NCI-H1092 treated with DMSO at 0.1 percent for 48 hours (cell line): ENCODE data around the gene HBG2.
"Not testable (repeated sequence)": the region's sequence is repeated elsewhere in the genome, so short reads cannot be mapped to it uniquely, and the experiment has no call there.

Experiments used
- DNase-seq: peaks from one replicate; lab custom pipeline; 2025; lab: John Stamatoyannopoulos, UW

Gene HBG2

DNA sequence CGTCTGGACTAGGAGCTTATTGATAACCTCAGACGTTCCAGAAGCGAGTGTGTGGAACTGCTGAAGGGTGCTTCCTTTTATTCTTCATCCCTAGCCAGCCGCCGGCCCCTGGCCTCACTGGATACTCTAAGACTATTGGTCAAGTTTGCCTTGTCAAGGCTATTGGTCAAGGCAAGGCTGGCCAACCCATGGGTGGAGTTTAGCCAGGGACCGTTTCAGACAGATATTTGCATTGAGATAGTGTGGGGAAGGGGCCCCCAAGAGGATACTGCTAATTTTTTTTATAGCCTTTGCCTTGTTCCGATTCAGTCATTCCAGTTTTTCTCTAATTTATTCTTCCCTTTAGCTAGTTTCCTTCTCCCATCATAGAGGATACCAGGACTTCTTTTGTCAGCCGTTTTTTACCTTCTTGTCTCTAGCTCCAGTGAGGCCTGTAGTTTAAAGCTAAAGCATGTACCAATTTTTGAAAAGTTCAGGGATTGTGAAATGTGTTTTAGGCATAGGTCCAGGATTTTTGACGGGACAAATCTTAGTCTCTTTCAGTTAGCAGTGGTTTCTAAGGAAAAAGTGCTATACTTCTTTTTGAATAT is 4.7 kb downstream of the HBG2 start, which contains the start of gene HBG1:
Gene HBG1, minus strand, starts transcription at position 51 of the 590 bp plus-strand sequence. CDS start 53 bp downstream, outside the sequence.
- DNase-seq: not testable (repeated sequence)

DNA sequence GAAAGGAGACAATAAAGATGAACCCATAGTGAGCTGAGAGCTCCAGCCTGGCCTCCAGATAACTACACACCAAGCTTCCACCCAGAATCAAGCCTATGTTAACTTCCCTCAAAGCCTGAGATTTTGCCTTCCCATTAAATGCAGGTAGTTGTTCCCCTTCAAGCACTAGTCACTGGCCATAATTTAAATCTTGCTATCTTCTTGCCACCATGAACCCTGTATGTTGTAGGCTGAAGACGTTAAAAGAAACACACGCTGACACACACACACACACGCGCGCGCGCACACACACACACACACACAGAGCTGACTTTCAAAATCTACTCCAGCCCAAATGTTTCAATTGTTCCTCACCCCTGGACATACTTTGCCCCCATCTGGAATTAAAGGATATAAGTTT is 6.1 kb downstream of the HBG2 start:
- DNase-seq: not testable (repeated sequence)

DNA sequence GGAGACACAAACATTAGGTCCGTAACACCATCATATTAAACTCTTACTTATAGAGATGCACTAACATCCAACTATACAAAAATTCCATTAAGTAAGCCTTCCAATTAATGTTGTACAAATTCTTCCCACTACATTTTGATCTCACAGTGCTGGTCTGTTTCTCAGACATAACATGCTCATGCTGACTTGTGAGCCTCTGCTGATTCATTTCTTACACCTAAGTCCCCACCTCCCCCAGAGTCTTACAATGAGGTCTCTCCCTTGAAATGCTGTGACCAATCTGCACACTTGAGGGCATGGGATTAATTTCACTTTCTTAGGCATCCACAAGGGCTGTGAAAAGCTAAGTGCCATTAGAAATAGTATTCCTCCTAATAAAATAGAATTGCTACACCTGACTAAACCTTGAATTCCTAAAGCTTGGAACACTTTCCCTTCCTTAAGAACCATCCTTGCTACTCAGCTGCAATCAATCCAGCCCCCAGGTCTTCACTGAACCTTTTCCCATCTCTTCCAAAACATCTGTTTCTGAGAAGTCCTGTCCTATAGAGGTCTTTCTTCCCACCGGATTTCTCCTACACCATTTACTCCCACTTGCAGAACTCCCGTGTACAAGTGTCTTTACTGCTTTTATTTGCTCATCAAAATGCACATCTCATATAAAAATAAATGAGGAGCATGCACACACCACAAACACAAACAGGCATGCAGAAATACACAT is 6.9 kb downstream of the HBG2 start:
- DNase-seq: no peak

DNA sequence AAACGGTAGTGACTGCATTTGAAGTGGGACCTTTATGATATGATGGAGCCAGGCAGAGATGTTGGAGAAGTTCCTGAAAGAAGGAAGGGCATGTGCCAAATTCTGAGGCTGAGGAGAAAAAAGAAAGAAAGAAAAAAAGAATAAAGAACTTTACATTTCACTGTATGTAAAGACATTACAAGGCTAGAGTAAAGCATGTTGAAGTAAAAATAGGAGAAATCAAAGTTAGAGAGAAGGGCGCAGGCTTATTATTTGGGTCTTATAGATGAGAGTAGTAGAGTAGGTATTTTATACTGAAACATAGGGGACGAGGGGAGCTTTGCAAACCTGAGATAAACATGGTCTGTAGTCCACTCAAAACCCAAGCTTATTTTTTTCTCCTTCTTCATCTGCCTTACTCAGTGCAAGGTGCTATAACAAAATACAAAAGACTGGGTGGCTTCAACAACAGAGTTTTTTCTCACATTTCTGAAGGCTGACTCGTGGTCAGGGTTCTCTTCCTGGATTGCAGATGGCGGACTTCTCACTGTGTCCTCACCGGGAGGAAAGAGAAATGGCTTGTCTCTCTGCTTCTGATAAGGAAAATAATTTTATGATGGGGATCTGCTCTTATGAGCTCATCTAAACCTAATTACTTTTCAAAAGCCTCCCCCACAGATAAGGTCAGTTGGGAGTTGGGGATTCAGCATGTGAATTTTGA is 7.7 kb downstream of the HBG2 start:
- no peak for DNase-seq

DNA sequence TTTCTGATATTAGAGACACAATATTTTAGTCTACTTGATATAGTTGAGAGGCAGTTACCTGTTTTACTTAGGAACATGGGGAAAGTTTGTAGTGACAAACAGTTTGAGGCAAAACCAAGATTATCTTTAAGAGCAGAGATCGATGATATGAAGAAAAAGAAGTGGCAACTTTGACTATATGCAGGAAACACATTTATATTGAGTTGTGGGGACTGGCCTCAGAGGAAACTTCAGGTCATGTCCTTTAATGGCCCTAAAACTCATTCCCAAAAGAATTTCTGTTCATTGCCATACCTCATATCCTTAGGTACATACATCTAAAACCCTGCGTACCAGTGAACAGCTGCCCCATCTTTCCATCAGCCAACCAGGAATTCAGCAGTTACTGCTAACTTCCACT is 9.4 kb downstream of the HBG2 start:
- DNase-seq: no peak

DNA sequence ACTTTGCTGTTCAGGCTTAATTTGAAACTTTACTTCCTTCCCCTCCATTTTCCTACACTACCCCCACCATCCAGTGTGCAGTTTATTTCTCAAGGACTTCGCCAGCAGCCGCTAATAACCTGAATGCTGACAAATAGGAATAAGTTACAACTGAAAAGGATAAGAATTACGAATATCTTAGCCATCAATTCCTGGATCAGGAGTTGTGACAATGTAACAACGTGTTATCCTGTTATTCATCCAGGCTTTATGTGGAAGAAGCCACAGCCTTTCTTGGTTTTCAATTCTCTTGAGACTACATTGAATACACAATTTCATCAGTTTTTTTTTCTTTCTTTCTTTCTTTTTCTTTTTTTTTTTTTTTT is 10.8 kb downstream of the HBG2 start:
- no peak for DNase-seq

DNA sequence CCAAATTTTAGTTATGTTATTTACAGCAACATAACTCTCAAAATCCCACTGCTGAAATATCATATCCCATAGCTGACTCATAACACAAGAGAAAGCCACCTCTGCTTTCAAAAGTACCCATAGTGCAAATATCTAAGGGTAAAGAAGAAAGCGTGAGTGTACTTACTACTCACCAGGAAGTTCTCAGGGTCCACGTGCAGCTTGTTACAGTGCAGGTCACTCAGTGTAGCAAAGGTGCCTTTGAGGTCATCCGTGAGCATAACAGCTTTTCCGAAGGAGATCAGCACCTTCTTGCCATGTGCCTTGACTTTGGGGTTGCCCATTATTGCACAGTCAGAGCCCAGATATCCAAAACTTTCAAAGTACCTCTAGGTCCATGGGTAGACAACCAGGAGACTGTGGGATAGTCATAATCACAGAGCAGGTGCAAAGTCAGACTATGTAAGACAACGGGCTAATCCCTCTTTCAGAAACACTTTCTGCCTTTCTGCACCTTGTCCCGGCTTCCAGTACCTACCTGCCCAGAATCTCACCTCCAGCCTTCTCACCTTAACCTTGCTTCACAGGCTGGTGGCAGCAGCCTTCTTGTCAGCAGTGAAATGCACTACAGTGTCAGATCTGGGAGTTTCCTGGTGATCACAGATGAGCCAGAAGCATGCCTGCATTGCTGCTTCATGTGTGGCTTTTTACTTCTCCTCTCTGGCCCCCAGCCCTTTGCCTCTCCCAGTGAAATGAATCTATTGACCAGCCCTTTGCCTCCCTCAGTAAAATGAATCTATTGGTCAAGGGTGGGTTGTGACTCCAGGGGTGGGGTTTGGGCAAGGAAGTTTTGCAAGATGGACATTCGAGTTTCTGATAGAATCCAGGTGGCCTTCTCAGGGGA is 11.4 kb downstream of the HBG2 start:
- no peak for DNase-seq

DNA sequence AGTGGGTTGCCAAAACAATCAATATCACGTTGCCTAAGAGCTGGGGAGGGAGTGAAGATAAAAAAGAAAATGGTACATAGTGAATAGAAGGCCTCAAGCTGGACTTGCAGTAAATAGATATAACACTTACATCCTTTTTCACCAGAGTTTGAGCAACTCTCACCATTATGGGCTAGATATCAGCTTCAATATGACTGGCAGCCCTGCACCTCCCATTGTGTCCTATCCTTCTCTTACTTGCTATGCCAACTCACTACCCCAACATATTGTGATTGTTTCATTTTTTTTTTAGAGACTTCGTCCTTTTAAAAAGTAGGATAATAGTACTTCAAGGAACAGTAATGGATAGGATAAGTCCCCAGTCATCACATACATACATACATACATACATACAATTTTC is 12.4 kb downstream of the HBG2 start:
- no peak for DNase-seq

DNA sequence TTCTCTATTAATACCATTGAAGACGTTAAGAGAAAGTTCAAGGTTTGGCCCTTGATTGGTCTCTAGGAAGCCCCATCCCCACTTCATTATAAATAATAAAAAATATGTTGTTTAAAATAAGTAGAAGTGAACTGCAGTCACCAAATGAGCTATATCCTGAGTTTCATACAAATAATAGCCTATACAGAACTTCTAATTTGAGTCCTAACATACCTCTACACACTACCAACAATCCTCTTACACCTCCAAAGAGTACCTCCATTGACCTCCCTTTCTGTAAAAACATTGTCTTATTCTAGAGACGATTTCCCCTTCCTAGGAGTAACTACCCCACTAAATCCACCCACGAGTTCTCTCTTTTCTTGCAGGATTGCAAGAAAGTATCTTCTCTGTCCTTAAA is 13.1 kb downstream of the HBG2 start:
- DNase-seq: no peak

DNA sequence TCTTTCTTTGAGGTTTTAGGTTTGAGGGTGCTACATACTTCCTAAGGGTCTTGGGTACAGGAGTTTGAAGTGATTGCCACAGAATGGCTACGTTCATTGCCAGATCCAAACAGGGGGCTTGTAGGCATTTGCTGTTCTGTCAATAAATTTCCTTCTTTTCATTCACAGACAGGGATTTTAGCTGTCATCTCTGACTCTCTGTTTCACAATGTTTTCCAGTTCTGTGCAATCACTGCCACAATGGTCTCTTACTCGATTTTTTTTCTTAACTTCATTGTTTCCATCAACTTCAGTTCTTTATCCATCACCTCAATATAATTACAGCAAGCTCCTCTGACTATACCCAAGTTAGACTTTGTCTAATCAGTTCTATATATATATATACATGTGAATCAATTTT is 14.1 kb downstream of the HBG2 start:
- no peak for DNase-seq

DNA sequence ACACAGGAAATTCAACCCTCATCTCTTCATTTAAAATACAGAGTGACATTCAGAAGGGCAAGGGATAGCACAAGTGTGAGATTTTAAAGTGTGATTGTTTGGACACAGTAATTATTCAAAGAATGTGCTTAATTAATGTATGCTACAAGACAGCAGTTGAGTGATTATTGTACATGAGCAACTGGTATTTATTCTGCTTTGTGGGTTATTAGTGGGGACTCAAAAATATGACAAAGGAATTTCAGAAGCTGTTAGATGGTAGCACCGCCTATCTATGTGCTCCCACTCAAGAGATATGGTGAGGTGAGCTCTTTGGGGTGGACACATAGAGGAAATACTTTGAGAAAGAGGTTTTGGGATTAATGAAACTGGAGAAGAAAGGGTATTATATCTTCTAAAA is 14.5 kb downstream of the HBG2 start:
- DNase-seq: no peak

DNA sequence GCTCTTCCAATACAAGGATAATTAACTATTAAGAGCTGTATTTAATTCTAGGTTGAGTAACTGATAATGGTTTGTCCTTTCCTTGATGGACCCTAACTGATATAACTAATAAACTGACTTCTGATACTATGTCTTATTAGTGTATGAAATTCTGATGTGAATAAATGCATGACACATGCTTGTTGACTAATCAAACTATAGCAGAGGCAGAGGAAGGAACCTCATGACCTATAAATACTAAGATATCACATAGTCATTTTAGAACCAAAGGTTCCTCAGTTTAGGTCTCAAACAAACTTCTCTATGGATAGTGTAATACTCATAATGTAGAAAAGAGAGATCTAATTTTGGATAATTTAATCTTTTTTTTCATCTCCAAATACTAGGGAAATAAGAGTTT is 15.5 kb downstream of the HBG2 start:
- no peak for DNase-seq

DNA sequence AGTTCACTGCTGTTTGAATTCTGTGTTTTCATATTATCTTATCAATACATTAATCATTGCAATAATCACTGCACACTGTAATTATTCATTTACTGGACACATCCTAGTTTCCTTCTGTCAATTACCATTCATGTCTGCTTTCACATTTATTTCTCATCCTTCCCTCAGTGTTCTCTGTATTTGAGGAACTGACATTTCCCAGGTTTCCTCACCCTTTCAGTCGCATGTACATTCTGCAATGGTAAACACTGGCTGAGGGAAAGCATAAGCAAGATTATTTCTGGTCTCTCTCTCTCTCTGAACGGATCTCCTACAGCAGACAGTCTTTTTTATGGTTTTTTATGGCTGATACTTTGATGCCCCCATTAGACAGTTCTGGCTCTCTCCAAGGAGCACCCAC is 16.1 kb downstream of the HBG2 start:
- no peak for DNase-seq

DNA sequence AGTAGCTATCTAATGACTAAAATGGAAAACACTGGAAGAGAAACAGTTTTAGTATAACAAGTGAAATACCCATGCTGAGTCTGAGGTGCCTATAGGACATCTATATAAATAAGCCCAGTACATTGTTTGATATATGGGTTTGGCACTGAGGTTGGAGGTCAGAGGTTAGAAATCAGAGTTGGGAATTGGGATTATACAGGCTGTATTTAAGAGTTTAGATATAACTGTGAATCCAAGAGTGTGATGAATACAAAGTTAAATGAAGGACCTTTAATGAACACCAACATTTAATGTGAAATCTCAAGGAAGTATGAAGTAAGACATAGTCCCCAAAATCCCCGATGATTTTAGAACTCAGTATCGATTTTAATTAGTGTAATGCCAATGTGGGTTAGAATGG is 17.2 kb downstream of the HBG2 start:
- no peak for DNase-seq

DNA sequence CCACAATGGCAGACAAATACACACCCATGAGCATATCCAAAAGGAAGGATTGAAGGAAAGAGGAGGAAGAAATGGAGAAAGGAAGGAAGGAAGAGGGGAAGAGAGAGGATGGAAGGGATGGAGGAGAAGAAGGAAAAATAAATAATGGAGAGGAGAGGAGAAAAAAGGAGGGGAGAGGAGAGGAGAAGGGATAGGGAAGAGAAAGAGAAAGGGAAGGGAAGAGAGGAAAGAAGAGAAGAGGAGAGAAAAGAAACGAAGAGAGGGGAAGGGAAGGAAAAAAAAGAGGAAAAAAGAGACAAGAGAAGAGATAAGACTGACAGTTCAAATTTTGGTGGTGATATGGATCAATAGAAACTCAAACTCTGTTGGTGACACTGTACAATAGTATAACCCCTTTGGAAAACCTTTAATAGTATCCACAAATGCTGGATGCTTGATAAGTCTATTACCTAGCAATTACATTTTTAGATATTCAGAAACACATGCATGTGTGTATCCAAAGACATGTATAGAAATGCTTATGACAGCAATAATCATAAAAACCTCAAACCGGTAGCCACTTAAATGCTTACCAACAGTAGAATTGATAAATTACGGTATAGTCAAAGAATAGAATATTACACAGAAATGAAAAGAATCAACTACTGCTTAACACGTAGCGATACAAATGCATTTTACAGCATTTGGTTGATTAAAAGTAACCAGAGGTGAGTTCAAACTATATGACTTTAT is 19.1 kb downstream of the HBG2 start:
- no peak for DNase-seq

DNA sequence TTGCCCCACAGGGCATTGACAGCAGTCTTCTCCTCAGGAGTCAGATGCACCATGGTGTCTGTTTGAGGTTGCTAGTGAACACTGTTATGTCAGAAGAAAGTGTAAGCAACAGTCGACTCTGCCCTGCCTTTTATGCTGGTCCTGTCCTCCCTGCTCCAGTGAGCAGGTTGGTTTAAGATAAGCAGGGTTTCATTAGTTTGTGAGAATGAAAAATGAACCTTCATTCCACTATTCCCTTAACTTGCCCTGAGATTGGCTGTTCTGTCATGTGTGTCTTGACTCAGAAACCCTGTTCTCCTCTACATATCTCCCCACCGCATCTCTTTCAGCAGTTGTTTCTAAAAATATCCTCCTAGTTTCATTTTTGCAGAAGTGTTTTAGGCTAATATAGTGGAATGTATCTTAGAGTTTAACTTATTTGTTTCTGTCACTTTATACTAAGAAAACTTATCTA is 20.2 kb downstream of the HBG2 start, which contains the start of gene HBD:
Gene HBD, minus strand, starts transcription at position 103 of the 454 bp plus-strand sequence. Its CDS starts 50 bp downstream, at position 53.
- DNase-seq: no peak

DNA sequence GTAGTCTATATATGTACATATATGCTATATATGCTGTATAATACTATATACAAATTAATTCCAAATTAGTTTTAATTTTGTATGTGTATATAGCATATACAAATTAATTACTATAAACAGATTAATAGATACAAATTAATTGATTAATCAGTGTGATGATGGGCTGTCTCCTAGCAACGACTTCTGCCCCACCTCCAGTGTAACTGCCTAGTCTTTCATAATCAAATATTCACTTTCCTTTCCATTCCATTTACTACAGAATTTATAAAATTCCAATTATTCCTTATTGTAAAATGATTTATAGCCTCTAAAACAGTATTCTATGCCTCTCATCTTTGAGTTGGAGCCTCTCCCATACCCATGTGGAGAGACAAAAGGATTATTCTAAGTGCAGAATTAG is 21.3 kb downstream of the HBG2 start:
- no peak for DNase-seq

DNA sequence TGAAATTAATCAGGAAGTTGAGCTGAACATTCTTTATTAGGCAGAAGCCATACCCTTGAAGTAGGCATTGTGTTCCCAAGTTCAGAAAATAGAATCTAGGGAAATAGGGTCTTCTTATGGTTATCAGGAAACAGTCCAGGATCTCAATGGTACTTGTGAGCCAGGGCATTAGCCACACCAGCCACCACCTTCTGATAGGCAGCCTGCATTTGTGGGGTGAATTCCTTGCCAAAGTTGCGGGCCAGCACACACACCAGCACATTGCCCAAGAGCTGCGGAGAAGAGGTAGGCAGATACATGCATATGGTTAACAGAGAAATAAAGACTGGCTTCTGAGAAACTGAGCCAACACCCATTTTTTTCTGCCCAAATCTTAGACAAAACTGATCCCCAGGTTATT is 21.8 kb downstream of the HBG2 start:
- no peak for DNase-seq

DNA sequence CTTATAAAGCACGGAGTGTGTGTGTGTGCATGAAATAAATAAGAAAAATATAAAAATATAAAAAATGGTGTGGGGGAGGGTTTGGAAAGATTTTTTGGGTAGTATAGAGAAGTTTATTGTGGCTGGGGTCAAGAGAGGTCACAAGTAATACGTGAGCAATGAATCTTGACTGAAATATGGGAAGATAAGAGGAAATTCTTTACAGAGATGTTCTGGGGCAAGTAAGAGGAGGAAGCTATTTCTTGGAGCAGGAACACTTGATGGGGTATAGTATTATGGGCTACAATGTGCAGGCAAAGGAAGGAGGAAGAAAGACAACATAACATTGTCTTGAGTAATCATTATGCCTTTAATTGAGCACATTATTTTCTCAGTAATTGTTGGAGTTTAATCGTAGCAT is 22.4 kb downstream of the HBG2 start:
- no peak for DNase-seq

DNA sequence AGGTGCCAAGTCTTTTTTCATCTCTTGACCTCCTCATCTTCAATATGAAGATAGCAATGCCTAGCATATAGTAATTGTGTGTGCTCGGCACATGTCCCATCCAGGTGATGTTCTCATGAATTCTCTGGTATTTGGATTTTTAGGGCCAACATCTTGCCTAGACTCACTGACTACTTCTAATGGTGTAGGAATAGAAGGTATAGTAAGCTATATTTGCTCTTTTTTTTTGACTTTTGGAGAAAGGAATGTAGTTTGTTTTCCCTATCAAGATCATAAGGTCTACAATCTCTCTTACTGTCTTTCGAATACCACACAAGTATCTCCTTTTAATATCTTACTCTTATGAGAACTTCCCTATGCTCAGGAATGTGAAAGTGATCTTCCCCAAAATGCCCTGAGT is 23.5 kb downstream of the HBG2 start:
- DNase-seq: no peak

DNA sequence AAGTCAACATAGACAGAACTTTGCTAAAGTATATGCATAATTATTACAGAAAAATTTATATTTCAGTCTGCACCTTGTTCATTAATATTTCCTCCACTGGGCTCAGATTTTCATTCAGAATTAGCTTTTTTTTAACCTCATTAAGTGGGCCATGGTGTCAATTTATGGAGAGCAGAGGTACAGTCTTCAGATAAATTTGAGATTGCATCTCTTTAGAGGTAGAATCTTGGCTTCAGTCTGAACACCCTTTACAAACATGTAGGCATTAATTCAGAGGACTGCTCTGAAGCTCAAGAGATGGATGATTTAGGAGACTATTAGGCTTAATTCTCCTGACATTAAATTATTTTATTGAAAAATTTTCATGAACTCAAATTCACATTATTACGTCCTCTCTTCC is 24.3 kb downstream of the HBG2 start:
- no peak for DNase-seq

DNA sequence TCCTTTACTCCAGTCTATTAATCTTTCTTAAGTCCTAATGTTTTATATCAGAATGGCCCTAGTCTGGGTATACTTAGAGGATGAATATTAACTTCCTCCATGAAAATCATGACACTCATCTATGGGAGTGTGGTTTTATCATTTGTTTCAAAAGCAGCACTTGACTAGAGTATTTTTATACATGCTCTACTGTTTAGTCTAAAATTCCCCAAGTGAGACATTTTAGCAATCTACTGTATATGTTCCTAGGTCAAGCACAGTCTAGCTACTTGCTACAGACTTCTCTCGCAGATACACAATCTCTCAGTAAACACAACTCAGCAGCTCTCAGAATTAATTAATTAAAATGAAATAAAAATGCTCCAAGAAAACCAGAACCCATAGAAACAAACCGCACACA is 24.8 kb downstream of the HBG2 start:
- no peak for DNase-seq
